Measurements from ENCODE around the gene CCDC68. TPM values are rescaled to one million over a fixed set of nuclear protein-coding genes. Genes with fewer than 3 reads are reported as not detected.
A peak's percentile ranks its signal among the peaks of the same experiment; 100 is the strongest.
"Not testable (repeated sequence)": the region's sequence is repeated elsewhere in the genome, so short reads cannot be mapped to it uniquely, and the experiment has no call there.

CCDC68 gene
- total RNA-seq, 6 experiments from 2014 or later = 0.05 to 0.40 (median 0.14) TPM

DNA sequence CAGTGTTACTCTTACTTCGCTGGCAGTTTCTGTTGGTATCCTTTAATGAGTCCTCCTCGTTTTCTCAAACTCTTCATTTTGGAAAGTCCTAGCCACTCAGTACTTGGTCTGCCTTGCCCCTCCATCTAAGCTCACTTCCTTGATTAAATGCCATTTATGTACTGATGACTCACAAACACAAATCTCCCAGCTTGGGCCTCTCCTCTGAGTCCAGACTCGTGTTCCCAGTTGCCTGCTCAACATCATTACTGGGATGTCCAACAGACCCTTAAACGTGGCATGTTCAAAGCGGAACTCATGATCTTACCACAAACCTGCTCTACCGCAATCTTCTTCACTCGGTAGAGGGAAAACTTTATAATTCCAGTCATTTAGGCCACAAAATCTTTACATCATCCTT, 13.8 kb upstream of the CCDC68 start:
- H3K27ac Mint-ChIP-seq = no peak overlapping the region
- peaks cover 26% of the 10 kb centered on the region for H3K4me1 Mint-ChIP-seq (ENCODE audit: low read depth)
- no peak for DNase-seq
- H3K36me3 Mint-ChIP-seq (ENCODE audit: low read depth) = no peaks in the 10 kb centered on the region
- no peaks in the 10 kb centered on the region; the same call in 1 of the 2 replicates for H3K27me3 Mint-ChIP-seq (ENCODE audit: insufficient read depth)
- H3K4me3 Mint-ChIP-seq = no peak overlapping the region
- no peaks in the 10 kb centered on the region for H3K9me3 Mint-ChIP-seq
- no peak for TF ChIP-seq CTCF (IDR thresholded peaks at IDR 0.05)

DNA sequence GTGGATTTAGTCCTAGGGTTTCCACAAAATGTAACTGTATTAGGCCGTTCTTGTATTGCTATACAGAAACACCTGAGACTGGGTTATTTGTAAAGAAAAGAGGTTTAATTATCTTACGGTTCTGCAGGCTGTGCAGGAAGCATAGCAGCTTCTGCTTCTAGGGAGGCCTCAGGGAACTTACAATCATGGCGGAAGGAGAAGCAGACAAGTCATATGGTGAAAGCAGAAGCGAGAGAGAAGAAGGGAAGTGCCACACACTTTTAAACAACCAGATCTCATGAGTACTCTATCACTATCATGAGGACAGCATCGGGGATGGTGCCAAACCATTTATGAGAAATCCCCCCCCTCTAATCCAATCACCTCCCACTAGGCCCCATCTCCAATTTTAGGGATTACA, 9.5 kb upstream of the CCDC68 start:
- DNase-seq = no peak
- no peak for TF ChIP-seq CTCF (IDR thresholded peaks at IDR 0.05)
- no peaks in the 10 kb centered on the region for H3K36me3 Mint-ChIP-seq (ENCODE audit: low read depth)
- H3K4me1 Mint-ChIP-seq (ENCODE audit: low read depth) = peaks cover 28% of the 10 kb centered on the region
- no peak overlapping the region for H3K4me3 Mint-ChIP-seq
- no peaks in the 10 kb centered on the region; the same call in none of the 2 replicates for H3K27me3 Mint-ChIP-seq (ENCODE audit: insufficient read depth)
- no peaks in the 10 kb centered on the region for H3K9me3 Mint-ChIP-seq
- peak overlapping the region; percentile 64 for H3K27ac Mint-ChIP-seq

GRCh38 chr18:54968237-54968636, 9.0 kb upstream of the CCDC68 start:
- Mint-ChIP-seq H3K27ac (peak overlapping the region; percentile 64), H3K4me1 (ENCODE audit: low read depth) (peaks cover 27% of the 10 kb centered on the region)
- H3K9me3 Mint-ChIP-seq; H3K4me3 Mint-ChIP-seq; H3K27me3 Mint-ChIP-seq (ENCODE audit: insufficient read depth); H3K36me3 Mint-ChIP-seq (ENCODE audit: low read depth): not testable (repeated sequence)
- DNase-seq = peak; percentile 69

GRCh38 chr18:54967786-54968185, 8.5 kb upstream of the CCDC68 start:
- no peaks in the 10 kb centered on the region for H3K9me3 Mint-ChIP-seq
- H3K27me3 Mint-ChIP-seq (ENCODE audit: insufficient read depth) = peaks cover 2% of the 10 kb centered on the region; the same call in 1 of the 2 replicates
- 0 out of 2 replicates have a peak overlapping the region, but pooled peaks have one; percentile 30 for H3K4me3 Mint-ChIP-seq
- no peak for DNase-seq
- TF ChIP-seq CTCF (IDR thresholded peaks at IDR 0.05) = no peak
- peak overlapping the region; percentile 64 for H3K27ac Mint-ChIP-seq
- H3K4me1 Mint-ChIP-seq (ENCODE audit: low read depth) = peaks cover 22% of the 10 kb centered on the region
- H3K36me3 Mint-ChIP-seq (ENCODE audit: low read depth) = no peaks in the 10 kb centered on the region

GRCh38 chr18:54964741-54965140, 5.5 kb upstream of the CCDC68 start:
- no peaks in the 10 kb centered on the region for H3K9me3 Mint-ChIP-seq
- no peaks in the 10 kb centered on the region for H3K36me3 Mint-ChIP-seq (ENCODE audit: low read depth)
- DNase-seq = no peak
- H3K4me1 Mint-ChIP-seq (ENCODE audit: low read depth) = peaks cover 21% of the 10 kb centered on the region
- peaks cover 2% of the 10 kb centered on the region; the same call in 1 of the 2 replicates for H3K27me3 Mint-ChIP-seq (ENCODE audit: insufficient read depth)
- no peak overlapping the region for H3K4me3 Mint-ChIP-seq
- H3K27ac Mint-ChIP-seq = no peak overlapping the region
- TF ChIP-seq CTCF (IDR thresholded peaks at IDR 0.05) = no peak

DNA sequence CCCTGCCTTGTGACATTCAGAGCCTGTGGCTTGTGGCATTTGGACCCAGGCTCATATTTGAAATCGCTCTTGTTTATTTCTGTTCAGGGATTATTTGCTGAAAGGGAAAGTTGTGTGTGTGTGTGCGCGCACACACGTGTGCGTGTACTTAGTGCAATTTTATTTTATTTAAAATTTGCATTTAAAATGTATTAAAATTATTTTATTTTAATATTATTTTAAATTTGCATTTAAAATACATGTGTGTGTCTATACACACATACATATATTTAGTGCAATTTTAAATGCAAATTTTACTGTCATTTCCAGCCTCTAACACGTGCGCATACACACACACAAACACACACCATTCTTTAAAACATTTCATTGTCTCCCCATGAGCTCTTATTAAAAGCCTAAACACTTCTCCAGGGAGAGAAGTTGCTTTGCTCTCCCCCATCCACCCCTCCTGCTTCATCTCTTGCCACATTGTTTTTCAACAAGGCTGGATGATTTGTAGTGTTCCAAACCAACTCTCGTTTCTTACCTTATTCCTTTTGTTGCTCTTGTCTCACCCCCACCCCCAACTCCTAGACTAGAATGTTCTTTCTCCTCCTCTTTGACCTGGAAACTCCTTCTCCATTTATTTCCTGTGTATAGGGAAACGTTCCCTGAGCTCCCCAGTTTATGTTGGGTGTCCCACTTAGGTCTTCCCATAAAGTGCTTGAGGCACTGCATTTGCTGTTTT, 3.8 kb upstream of the CCDC68 start:
- Mint-ChIP-seq H3K27ac (no peak overlapping the region), H3K27me3 (ENCODE audit: insufficient read depth) (peaks cover 5% of the 10 kb centered on the region), H3K4me1 (ENCODE audit: low read depth) (peaks cover 7% of the 10 kb centered on the region), H3K36me3 (ENCODE audit: low read depth) (no peaks in the 10 kb centered on the region), H3K4me3 (no peak overlapping the region), H3K9me3 (no peaks in the 10 kb centered on the region)
- no peak for TF ChIP-seq CTCF (IDR thresholded peaks at IDR 0.05)
- DNase-seq = no peak
